ENCODE data around the gene ASTN2.

DNA sequence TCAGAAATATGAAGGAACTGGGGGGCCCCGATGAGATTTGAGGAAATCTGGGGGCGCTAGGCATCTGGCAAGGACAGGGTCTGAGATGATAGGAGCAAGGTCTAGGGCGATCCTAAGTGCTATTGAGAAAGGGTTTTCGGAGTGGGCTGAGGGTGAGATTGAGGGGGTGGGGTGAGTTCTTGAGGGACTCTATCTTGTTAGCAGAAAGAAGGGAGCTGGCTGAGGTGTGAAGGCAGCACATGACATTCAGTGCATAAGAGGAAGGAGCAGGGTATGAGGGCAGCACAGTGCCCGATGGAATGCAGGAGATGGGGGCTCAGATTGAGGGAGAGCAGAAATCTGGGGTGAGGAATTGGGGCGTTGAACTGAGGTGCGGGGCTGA is 727.1 kb downstream of the ASTN2 start:
- TF ChIP-seq, protein P1, sequence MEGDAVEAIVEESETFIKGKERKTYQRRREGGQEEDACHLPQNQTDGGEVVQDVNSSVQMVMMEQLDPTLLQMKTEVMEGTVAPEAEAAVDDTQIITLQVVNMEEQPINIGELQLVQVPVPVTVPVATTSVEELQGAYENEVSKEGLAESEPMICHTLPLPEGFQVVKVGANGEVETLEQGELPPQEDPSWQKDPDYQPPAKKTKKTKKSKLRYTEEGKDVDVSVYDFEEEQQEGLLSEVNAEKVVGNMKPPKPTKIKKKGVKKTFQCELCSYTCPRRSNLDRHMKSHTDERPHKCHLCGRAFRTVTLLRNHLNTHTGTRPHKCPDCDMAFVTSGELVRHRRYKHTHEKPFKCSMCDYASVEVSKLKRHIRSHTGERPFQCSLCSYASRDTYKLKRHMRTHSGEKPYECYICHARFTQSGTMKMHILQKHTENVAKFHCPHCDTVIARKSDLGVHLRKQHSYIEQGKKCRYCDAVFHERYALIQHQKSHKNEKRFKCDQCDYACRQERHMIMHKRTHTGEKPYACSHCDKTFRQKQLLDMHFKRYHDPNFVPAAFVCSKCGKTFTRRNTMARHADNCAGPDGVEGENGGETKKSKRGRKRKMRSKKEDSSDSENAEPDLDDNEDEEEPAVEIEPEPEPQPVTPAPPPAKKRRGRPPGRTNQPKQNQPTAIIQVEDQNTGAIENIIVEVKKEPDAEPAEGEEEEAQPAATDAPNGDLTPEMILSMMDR (IDR thresholded peaks at IDR 0.05): no peak
- TF ChIP-seq POLR2A (IDR thresholded peaks at IDR 0.05): no peak
- no peak for TF ChIP-seq EP300 (IDR thresholded peaks at IDR 0.05)
- no peak for TF ChIP-seq POLR2AphosphoS5 (IDR thresholded peaks at IDR 0.05)
